Activated naive CD8-positive, alpha-beta T cell treated with anti-CD3 and anti-CD28 coated beads for 36 hours (primary cell): ENCODE measurements around the gene PCDHGA5. TPM values are rescaled to one million over a fixed set of nuclear protein-coding genes. Genes with fewer than 3 reads are reported as not detected.
"Not testable (repeated sequence)": the region's sequence is repeated elsewhere in the genome, so short reads cannot be mapped to it uniquely, and the experiment has no call there.

Source experiments
- DNase-seq: peaks from one replicate; pipeline ENCODE4 v3.0.0; 2021
- H3K27ac Mint-ChIP-seq: one replicate; pipeline ENCODE4 v1.8.0; 2022; ENCODE audit warnings: mild to moderate bottlenecking, moderate library complexity, mixed read lengths
- H3K27me3 Mint-ChIP-seq: one replicate; pipeline ENCODE4 v1.8.0; 2022; ENCODE audit warnings: mild to moderate bottlenecking, mixed read lengths
- H3K36me3 Mint-ChIP-seq: one replicate; pipeline ENCODE4 v1.8.0; 2021; ENCODE audit warnings: mild to moderate bottlenecking, mixed read lengths
- H3K4me1 Mint-ChIP-seq: one replicate; pipeline ENCODE4 v1.8.0; 2021; ENCODE audit warnings: mixed read lengths
- H3K4me3 Mint-ChIP-seq: one replicate; pipeline ENCODE4 v1.8.0; 2022; ENCODE audit warnings: mild to moderate bottlenecking, moderate library complexity, mixed read lengths
- H3K9me3 Mint-ChIP-seq: one replicate; pipeline ENCODE4 v1.8.0; 2022; ENCODE audit warnings: mixed read lengths
- total RNA-seq, 2 experiments: library from RNA; stranded (reverse); gene quantifications; one replicate each; pipeline ENCODE4 v1.2.3, GENCODE V29; 2021

The PCDHGA5 gene
- total RNA-seq, 2 experiments from 2014 or later, result 0.06 TPM; not detected in 1

DNA sequence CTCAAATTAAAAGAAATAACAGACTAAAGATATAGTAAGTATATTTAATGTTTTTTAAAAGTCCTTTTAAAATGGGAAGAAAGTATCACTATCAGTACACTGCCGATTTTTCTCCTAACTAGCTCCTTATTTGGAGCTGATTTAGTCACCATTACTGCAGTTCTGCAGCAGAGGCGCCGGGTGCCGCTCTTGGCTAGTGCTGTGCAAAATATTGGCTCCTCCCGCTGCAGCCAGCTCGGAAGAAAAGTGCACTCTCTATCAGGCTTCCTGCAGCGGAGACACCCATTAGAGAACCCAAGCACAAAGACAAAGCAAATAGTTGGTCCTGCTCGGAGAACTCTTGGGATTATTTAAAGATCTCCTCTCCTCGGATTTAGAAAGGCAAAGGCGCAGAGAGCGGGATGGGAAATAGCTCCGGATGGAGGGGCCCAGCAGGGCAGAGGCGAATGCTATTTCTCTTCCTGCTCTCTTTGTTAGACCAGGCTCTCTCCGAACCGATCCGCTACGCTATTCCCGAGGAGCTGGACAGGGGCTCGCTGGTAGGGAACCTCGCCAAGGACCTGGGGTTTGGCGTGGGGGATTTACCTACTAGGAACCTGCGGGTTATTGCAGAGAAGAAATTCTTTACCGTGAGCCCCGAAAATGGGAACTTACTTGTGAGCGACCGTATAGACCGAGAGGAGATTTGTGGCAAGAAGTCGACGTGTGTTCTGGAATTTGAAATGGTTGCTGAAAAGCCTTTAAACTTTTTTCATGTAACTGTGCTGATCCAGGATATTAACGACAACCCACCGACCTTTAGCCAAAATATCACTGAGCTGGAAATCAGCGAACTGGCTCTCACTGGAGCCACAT, 6.3 kb downstream of the PCDHGA5 start, which contains the start of gene PCDHGB3:
Gene PCDHGB3 (plus strand): TSS at position 249 of the 855 bp plus-strand sequence. CDS start 153 bp downstream, at position 402.
- H3K27me3 Mint-ChIP-seq, result peaks cover 93% of the 10 kb centered on the region
- no peak for DNase-seq
- peaks cover 26% of the 10 kb centered on the region for H3K36me3 Mint-ChIP-seq
- H3K4me3 Mint-ChIP-seq, result peak within 1 kb of the TSS; percentile 60
- peaks cover 29% of the 10 kb centered on the region for H3K9me3 Mint-ChIP-seq
- H3K27ac Mint-ChIP-seq, result no peak within 1 kb of the TSS
- H3K4me1 Mint-ChIP-seq, result peaks cover 4% of the 10 kb centered on the region

DNA sequence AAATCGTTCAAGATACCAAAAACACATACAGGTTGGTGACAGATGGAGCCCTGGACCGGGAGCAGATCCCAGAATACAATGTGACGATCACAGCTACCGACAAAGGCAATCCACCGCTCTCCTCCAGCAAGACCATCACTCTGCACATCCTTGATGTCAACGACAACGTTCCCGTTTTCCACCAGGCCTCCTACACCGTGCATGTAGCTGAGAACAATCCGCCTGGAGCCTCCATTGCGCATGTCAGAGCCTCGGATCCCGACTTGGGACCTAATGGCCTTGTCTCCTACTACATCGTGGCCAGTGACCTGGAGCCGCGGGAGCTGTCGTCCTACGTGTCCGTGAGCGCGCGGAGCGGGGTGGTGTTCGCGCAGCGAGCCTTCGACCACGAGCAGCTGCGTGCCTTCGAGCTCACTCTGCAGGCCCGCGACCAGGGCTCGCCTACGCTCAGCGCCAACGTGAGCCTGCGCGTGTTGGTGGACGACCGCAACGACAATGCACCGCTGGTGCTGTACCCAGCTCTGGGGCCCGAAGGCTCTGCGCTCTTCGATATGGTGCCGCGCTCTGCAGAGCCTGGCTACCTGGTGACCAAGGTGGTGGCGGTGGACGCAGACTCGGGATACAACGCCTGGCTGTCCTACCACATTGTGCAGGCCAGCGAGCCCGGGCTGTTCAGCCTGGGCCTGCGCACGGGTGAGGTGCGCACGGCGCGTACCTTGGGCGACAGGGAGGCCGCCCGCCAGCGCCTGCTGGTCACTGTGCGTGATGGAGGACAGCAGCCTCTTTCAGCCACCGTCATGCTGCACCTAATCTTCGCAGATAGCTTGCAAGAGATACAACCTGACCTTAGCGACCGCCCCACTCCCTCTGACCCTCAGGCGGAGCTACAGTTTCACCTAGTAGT, 7.9 kb downstream of the PCDHGA5 start:
- Mint-ChIP-seq H3K27me3 (peaks cover 90% of the 10 kb centered on the region), H3K36me3 (peaks cover 20% of the 10 kb centered on the region), H3K9me3 (peaks cover 32% of the 10 kb centered on the region), H3K4me3 (no peak overlapping the region), H3K27ac (no peak overlapping the region), H3K4me1 (peaks cover 4% of the 10 kb centered on the region)
- DNase-seq, result no peak

DNA sequence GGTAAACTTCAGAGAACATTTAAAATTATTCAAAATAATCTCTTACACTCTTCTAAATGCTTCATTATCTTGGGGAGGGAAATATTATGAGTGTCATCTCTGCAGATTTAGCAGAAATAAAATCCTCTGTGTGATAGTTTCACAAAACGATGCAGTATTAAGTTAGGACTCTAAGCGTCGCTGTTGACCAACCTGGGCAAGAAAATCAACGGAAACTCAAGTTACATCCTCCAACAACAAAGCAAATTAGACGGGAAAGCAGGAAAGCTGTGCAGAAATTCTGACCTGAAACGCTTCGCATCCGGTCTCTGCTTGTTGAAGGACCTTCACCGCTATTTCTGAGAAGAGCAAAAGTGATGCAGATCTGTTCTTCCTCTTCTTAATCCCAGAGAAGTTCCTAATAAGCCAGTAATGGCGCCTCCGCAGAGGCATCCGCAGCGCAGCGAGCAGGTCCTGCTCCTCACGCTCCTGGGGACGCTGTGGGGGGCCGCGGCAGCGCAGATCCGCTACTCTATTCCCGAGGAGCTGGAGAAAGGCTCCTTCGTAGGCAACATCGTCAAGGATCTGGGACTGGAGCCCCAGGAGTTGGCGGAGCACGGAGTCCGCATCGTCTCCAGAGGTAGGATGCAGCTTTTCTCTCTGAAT, 9.8 kb downstream of the PCDHGA5 start, which contains the start of gene PCDHGA6:
Gene PCDHGA6 (plus strand): TSS at position 219 of the 645 bp plus-strand sequence. CDS start 193 bp downstream, at position 412.
- Mint-ChIP-seq H3K27me3 (peaks cover 86% of the 10 kb centered on the region), H3K4me1 (peaks cover 4% of the 10 kb centered on the region), H3K27ac (no peak within 1 kb of the TSS), H3K4me3 (no peak within 1 kb of the TSS), H3K9me3 (peaks cover 37% of the 10 kb centered on the region), H3K36me3 (peaks cover 25% of the 10 kb centered on the region)
- DNase-seq, result no peak

DNA sequence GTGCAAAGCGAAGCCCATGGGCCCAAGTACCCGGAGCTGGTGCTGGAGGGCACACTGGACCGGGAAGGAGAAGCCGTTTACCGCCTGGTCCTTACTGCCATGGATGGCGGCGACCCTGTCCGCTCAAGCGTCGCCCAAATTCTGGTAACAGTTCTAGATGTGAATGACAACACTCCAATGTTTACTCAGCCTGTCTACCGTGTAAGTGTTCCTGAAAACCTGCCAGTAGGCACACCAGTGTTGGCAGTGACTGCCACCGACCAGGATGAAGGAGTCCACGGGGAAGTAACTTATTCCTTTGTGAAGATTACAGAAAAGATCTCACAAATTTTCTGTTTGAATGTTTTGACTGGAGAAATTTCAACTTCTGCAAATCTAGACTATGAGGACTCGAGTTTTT, 10.7 kb downstream of the PCDHGA5 start:
- no peak overlapping the region for H3K4me3 Mint-ChIP-seq
- no peak overlapping the region for H3K27ac Mint-ChIP-seq
- peaks cover 4% of the 10 kb centered on the region for H3K4me1 Mint-ChIP-seq
- DNase-seq, result no peak
- H3K9me3 Mint-ChIP-seq, result peaks cover 39% of the 10 kb centered on the region
- peaks cover 85% of the 10 kb centered on the region for H3K27me3 Mint-ChIP-seq
- H3K36me3 Mint-ChIP-seq, result peaks cover 25% of the 10 kb centered on the region

DNA sequence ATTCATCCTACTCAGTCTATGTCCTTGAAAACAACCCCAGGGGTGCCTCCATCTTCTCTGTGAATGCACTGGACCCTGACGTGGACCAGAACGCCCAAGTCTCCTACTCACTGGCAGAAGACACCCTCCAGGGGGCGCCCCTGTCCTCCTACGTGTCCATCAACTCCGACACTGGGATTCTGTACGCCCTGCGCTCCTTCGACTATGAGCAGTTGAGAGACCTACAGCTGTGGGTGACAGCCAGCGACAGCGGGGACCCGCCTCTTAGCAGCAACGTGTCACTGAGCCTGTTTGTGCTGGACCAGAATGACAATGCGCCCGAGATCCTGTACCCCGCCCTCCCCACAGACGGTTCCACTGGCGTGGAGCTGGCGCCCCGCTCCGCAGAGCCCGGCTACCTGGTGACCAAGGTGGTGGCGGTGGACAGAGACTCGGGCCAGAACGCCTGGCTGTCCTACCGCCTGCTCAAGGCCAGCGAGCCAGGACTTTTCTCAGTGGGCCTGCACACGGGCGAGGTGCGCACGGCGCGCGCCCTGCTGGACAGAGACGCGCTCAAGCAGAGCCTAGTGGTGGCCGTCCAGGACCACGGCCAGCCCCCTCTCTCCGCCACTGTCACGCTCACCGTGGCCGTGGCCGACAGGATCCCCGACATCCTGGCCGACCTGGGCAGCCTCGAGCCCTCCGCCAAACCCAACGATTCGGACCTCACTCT, 11.6 kb downstream of the PCDHGA5 start:
- not testable (repeated sequence) for H3K4me1 Mint-ChIP-seq, DNase-seq, H3K27ac Mint-ChIP-seq, H3K4me3 Mint-ChIP-seq
- H3K27me3 Mint-ChIP-seq, result peaks cover 85% of the 10 kb centered on the region
- H3K36me3 Mint-ChIP-seq, result peaks cover 23% of the 10 kb centered on the region
- peaks cover 37% of the 10 kb centered on the region for H3K9me3 Mint-ChIP-seq

DNA sequence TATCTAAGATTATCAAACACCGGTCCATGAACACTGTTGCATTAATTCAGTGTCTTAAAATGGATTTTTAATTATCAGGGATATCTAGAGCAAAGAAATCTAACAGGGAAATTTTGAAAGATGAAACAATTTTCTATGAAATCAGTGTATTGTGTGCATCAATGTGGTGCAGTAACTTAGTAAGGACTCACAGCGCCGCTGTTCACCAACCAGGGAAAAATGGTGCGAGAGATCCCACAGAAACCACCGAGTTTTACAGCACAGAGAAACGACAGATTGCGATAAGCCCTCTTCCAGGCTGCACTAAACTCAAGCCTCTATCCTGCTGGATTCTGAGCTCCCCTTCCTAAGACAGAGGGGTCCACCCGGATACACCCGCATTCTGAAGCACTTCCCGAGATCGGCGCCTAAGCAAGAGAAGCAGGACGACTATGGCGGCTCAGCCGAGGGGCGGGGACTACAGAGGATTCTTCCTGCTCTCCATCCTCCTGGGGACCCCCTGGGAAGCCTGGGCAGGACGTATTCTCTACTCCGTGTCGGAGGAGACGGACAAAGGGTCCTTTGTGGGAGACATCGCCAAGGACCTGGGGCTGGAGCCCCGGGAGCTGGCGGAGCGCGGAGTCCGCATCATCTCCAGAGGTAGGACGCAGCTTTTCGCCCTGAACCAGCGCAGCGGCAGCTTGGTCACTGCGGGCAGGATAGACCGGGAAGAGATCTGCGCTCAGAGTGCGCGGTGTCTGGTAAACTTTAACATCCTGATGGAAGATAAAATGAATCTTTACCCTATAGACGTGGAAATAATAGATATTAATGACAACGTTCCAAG, 18.7 kb downstream of the PCDHGA5 start, which contains the start of gene PCDHGA7:
Gene PCDHGA7 (plus strand): TSS at position 274 of the 826 bp plus-strand sequence. CDS start 158 bp downstream, at position 432.
- H3K27ac Mint-ChIP-seq, result no peak within 1 kb of the TSS
- H3K27me3 Mint-ChIP-seq, result peaks cover 88% of the 10 kb centered on the region
- H3K4me3 Mint-ChIP-seq, result peak within 1 kb of the TSS; percentile 59
- no peak for DNase-seq
- peaks cover 2% of the 10 kb centered on the region for H3K4me1 Mint-ChIP-seq
- peaks cover 2% of the 10 kb centered on the region for H3K36me3 Mint-ChIP-seq
- H3K9me3 Mint-ChIP-seq, result peaks cover 35% of the 10 kb centered on the region

DNA sequence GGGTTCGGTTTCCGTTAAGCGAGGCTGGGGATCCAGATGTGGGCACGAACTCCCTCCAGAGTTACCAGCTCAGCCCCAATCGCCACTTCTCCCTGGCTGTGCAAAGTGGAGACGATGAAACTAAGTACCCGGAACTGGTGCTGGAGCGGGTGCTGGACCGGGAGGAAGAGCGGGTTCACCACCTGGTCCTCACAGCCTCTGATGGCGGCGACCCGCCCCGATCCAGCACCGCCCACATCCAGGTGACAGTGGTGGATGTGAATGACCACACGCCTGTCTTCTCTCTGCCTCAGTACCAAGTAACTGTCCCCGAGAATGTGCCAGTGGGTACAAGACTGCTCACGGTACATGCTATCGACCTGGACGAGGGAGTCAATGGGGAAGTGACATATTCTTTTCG, 19.4 kb downstream of the PCDHGA5 start:
- peaks cover 86% of the 10 kb centered on the region for H3K27me3 Mint-ChIP-seq
- H3K27ac Mint-ChIP-seq, result no peak overlapping the region
- H3K4me1 Mint-ChIP-seq, result peaks cover 2% of the 10 kb centered on the region
- H3K9me3 Mint-ChIP-seq, result peaks cover 38% of the 10 kb centered on the region
- no peak overlapping the region for H3K4me3 Mint-ChIP-seq
- DNase-seq, result no peak
- H3K36me3 Mint-ChIP-seq, result peaks cover 4% of the 10 kb centered on the region

DNA sequence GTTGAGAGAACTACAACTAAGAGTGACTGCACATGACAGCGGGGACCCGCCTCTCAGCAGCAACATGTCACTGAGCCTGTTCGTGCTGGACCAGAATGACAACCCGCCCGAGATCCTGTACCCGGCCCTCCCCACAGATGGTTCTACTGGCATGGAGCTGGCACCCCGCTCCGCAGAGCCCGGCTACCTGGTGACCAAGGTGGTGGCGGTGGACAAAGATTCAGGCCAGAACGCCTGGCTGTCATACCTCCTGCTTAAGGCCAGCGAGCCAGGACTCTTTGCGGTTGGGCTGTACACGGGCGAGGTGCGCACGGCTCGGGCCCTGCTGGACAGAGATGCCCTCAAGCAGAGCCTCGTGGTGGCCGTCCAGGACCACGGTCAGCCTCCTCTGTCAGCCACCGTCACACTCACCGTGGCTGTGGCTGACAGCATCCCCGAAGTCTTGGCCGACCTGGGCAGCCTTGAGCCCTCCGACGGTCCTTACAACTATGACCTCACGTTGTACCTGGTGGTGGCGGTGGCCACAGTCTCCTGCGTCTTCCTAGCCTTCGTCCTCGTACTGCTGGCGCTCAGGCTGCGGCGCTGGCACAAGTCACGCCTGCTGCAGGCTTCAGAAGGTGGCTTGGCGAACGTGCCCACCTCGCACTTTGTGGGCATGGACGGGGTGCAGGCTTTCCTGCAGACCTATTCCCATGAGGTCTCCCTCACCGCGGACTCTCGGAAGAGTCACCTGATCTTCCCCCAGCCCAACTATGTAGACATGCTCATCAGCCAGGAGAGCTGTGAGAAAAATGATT, 20.7 kb downstream of the PCDHGA5 start:
- DNase-seq, result no peak
- peaks cover 89% of the 10 kb centered on the region for H3K27me3 Mint-ChIP-seq
- peaks cover 13% of the 10 kb centered on the region for H3K36me3 Mint-ChIP-seq
- peaks cover 2% of the 10 kb centered on the region for H3K4me1 Mint-ChIP-seq
- no peak overlapping the region for H3K27ac Mint-ChIP-seq
- peaks cover 41% of the 10 kb centered on the region for H3K9me3 Mint-ChIP-seq
- H3K4me3 Mint-ChIP-seq, result no peak overlapping the region

DNA sequence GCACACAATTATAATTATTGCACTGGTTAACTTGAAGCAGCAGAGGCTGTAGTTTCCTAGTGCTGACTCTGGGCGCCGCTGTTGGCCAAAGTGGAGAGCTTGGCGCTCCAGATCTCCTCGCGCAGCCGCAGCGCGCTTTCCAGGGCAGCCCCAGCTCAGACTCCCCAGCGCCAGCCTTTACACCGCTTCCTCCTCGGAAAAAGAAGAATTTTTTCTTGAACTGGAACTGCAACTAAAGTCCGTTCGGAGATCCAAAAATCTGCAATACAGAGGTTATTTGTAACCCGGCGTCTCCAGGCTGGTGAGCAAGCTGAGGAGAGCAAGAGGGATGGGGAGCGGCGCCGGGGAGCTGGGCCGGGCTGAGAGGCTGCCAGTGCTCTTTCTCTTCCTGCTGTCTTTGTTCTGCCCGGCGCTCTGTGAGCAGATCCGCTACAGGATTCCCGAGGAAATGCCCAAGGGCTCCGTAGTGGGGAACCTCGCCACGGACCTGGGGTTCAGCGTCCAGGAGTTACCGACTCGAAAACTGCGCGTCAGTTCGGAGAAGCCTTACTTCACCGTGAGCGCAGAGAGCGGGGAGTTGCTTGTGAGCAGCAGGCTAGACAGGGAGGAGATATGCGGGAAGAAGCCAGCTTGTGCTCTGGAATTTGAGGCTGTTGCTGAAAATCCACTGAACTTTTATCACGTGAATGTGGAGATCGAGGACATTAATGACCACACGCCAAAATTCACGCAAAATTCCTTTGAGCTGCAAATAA, 23.8 kb downstream of the PCDHGA5 start, which contains the start of gene PCDHGB4:
Gene PCDHGB4 (plus strand): TSS at position 142 of the 755 bp plus-strand sequence. CDS start 187 bp downstream, at position 329.
- Mint-ChIP-seq H3K4me3 (peak within 1 kb of the TSS; percentile 37), H3K36me3 (peaks cover 17% of the 10 kb centered on the region), H3K9me3 (peaks cover 47% of the 10 kb centered on the region), H3K27me3 (peaks cover 85% of the 10 kb centered on the region)
- H3K4me1 Mint-ChIP-seq, H3K27ac Mint-ChIP-seq, DNase-seq: not testable (repeated sequence)

DNA sequence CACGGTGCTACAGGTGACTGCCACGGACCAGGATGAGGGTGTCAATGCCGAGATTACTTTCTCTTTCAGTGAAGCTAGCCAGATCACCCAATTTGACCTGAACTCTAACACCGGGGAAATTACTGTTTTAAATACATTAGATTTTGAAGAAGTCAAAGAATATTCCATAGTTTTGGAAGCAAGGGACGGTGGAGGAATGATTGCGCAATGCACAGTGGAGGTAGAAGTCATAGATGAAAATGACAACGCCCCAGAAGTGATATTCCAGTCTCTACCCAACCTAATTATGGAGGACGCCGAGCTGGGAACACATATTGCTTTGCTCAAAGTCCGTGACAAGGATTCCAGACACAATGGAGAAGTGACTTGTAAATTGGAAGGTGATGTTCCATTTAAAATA, 24.7 kb downstream of the PCDHGA5 start:
- no peaks in the 10 kb centered on the region for H3K4me1 Mint-ChIP-seq

DNA sequence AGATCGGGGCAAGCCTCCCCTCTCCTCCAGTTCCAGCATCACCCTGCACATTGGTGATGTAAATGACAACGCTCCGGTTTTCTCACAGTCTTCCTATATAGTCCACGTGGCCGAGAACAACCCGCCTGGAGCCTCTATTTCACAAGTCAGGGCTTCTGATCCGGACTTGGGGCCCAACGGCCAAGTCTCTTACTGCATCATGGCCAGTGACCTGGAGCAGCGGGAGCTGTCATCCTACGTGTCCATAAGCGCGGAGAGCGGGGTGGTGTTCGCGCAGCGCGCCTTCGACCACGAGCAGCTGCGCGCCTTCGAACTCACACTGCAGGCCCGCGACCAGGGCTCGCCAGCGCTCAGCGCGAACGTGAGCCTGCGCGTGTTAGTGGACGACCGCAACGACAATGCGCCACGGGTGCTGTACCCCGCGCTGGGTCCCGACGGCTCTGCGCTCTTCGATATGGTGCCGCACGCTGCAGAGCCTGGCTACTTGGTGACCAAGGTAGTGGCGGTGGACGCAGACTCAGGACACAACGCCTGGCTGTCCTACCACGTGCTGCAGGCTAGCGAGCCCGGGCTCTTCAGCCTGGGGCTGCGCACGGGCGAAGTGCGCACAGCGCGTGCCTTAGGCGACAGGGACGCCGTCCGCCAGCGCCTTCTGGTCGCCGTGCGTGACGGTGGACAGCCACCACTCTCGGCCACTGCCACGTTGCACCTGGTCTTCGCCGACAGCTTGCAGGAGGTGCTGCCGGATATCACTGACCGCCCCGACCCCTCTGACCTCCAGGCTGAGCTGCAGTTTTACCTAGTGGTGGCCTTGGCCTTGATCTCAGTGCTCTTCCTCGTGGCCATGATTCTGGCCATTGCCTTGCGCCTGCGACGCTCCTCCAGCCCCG, 25.4 kb downstream of the PCDHGA5 start:
- Mint-ChIP-seq H3K4me3 (no peak overlapping the region), H3K27me3 (peaks cover 84% of the 10 kb centered on the region), H3K9me3 (peaks cover 48% of the 10 kb centered on the region), H3K27ac (no peak overlapping the region), H3K36me3 (peaks cover 26% of the 10 kb centered on the region), H3K4me1 (no peaks in the 10 kb centered on the region)
- DNase-seq, result no peak

More for the DNA sequence above, 24.7 kb downstream of the PCDHGA5 start:
- no peak for DNase-seq
- Mint-ChIP-seq H3K9me3 (peaks cover 48% of the 10 kb centered on the region), H3K36me3 (peaks cover 21% of the 10 kb centered on the region), H3K27ac (no peak overlapping the region), H3K4me3 (no peak overlapping the region), H3K27me3 (peaks cover 84% of the 10 kb centered on the region)
